Coronary artery (tissue), 2 donors: ENCODE measurements around the gene MIOX.

ENCODE experiments used
- DNase-seq: peaks from one replicate; pipeline ENCODE4 v3.0.0-alpha.2; 2017; ENCODE audit warnings: low spot score
- H3K27ac ChIP-seq, 2 donors: fragments of 200-600 bp; sonication (generic); one replicate each; pipeline ENCODE4 v1.5.1; 2016 to 2019
- H3K4me3 ChIP-seq: fragments of 200-600 bp; sonication (generic); 2 replicates; pipeline ENCODE4 v1.5.1; 2016; ENCODE audit warnings: mild to moderate bottlenecking, moderate library complexity
- TF ChIP-seq, protein P1 (sequence below): fragments of 200-600 bp; sonication (generic); IDR thresholded peaks from one replicate; pipeline ENCODE4 v1.5.1; 2019; ENCODE audit warnings: antibody characterized with exemption

The MIOX gene

DNA sequence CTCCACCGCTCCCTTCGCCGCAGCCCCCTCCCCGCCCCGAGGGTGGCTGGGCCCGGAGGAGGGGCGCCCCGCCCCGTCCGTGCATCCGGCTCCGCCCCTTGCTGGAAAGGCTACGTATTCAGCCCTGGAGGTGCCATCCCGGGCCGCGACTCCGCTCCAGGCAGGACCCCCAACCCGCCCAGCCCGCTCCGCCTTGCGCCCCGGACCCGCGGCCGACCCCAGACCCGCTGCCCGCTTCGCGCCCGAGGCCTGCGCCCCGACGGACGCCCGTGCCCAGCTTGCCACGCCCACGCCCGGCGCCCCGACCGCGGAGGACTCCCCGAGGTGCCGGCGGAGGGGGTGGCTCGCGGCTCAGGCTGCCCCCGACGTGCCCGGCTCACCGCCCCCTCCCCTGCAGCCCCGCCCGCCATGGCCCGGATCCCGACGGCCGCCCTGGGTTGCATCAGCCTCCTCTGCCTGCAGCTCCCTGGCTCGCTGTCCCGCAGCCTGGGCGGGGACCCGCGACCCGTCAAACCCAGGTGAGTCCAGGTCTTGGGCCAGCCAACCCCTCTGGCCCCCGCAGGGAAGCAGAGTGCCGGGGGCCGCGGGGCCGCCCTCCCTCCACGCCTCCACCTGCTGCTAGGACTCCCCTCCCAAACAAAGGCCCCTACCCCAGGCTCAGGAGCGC is 5.1 kb upstream of the MIOX start, which contains the start of gene ADM2:
TSS of gene ADM2 (plus strand) at position 104 of the 667 bp plus-strand sequence. CDS start at position 409, 305 bp downstream.
- TF ChIP-seq, protein P1, sequence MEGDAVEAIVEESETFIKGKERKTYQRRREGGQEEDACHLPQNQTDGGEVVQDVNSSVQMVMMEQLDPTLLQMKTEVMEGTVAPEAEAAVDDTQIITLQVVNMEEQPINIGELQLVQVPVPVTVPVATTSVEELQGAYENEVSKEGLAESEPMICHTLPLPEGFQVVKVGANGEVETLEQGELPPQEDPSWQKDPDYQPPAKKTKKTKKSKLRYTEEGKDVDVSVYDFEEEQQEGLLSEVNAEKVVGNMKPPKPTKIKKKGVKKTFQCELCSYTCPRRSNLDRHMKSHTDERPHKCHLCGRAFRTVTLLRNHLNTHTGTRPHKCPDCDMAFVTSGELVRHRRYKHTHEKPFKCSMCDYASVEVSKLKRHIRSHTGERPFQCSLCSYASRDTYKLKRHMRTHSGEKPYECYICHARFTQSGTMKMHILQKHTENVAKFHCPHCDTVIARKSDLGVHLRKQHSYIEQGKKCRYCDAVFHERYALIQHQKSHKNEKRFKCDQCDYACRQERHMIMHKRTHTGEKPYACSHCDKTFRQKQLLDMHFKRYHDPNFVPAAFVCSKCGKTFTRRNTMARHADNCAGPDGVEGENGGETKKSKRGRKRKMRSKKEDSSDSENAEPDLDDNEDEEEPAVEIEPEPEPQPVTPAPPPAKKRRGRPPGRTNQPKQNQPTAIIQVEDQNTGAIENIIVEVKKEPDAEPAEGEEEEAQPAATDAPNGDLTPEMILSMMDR, result no peak
- H3K27ac ChIP-seq, result no peak within 1 kb of the TSS
- DNase-seq, result no peak
- H3K4me3 ChIP-seq, result peak within 1 kb of the TSS; percentile 70

GRCh38 chr22:50482107-50483074 is 4.3 kb upstream of the MIOX start:
- Histone ChIP-seq H3K4me3 (peak overlapping the region; percentile 70), H3K27ac (no peak overlapping the region)
- TF ChIP-seq, protein P1, result no peak
- no peak for DNase-seq

DNA sequence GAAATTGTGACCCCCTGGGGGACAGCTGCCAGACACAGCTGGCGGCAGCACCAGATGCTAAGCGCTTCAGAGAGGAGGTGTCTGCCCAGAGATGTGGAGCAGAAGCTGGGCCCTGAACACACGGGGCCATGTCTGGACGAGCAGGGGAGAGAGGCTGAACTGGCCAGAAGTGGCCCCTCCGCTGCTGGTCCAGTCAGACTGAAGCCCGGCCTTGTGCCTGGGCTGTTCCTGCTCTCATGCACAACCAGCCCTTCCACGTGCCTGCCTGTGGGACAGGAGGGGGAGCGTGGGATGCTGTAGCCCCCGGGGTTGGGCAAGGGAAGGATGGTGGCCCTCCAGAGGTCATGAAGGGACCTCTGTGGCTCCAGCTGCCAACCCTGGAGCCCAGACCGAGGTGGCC is 3.6 kb upstream of the MIOX start:
- no peak overlapping the region for H3K4me3 ChIP-seq
- TF ChIP-seq, protein P1, result no peak
- DNase-seq, result no peak
- H3K27ac ChIP-seq, result no peak overlapping the region

DNA sequence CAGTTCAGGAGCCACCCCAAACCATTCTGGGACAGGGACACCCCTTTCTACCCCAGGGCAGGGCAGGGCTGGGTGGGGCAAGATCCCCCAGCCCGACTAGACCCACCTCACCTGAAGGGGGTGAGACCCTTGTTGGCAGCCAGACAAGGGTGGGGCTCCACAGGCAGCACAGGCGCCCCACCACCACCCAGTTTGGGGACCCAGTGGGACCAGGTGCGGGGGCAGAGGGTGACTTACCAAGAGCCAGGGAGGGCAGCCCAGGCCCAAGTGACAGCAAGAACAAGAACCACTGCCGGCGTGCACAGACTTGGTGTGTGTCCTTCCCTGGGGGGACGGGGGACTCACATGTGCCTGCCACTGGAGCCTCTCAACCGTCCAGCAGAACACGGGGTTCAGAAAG is 3.1 kb upstream of the MIOX start:
- DNase-seq, result no peak
- Histone ChIP-seq H3K27ac (no peak overlapping the region), H3K4me3 (no peak overlapping the region)
- TF ChIP-seq, protein P1, result no peak

DNA sequence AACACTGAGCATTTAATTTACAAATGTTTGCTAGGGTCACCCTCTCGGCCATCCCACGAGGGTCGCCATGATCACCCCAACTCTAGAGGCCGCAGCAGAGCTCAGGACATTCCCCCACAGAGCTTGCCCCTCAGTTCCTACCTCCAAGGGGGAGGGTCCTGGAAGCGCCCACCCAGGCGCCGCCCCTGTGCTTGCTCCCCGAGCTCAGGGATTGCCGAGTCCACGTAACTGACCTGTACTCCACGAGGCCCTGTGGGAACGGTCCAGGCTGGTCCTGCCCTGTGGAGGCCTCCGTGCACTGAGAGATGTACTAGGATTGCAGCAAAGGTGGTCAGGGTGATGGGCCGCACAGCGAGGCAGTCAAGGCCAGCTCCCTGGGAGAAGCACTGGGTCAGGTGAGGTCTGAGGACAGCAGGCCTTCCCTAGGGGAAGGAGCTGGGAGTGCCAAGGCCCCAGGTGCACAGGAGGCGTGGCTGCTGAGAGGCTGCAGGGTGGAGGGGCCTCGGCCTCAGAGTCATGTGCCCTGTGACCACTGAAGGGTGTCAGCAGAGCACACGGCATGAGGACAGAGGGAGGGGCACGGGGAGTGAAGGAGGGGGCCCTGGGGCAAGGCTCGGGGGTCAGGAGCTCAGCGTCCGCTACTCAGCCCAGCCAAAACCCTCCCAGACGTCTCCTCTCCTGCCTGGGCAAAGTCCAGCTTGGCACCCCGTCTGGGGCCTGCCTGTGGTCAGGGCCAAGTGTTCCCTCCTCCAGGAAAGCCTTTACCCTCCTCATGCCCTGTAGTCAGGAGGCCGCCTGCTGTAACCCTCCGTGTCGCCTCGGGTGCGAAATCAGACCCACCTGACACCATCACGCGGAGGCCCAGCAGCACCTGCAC is 2.4 kb upstream of the MIOX start:
- no peak overlapping the region for H3K4me3 ChIP-seq
- TF ChIP-seq, protein P1, result no peak
- no peak overlapping the region for H3K27ac ChIP-seq
- no peak for DNase-seq

- H3K27ac ChIP-seq, result no peak overlapping the region
- TF ChIP-seq, protein P1, result no peak
- no peak overlapping the region for H3K4me3 ChIP-seq
- no peak for DNase-seq
Observed at GRCh38 chr22:50485221-50486131, 1.2 kb upstream of the MIOX start.
